Tibial artery (tissue), 4 donors: ENCODE data around the gene WFS1.

ENCODE experiments used
- DNase-seq, 2 donors: peaks; one replicate each; pipeline ENCODE4 v3.0.0-alpha.2; 2019
- H3K27ac ChIP-seq, 2 donors: fragments of 200-600 bp; sonication (generic) in 1 of 2; 1 replicate in 1 of 2; 2 replicates in 1 of 2; pipeline ENCODE4 v1.5.1; 2018 to 2019; ENCODE audit warnings: mild to moderate bottlenecking in 1 of 2
- H3K27me3 ChIP-seq, 2 donors: fragments of 200-600 bp; sonication (generic) in 1 of 2; one replicate each; pipeline versions ENCODE4 v1.5.1 to v1.6.0; 2016 to 2019
- H3K36me3 ChIP-seq, 3 donors: fragments of 200-600 bp; sonication (generic) in 2 of 3; one replicate each; pipeline ENCODE4 v1.5.1; 2016 to 2019; ENCODE audit warnings: mild to moderate bottlenecking in 2 of 3
- H3K4me1 ChIP-seq, 4 donors: fragments of 200-600 bp; sonication (generic) in 2 of 4; 1 replicate in 3 of 4; 2 replicates in 1 of 4; pipeline ENCODE4 v1.5.1; 2016 to 2019
- H3K4me3 ChIP-seq, 2 donors: fragments of 200-600 bp; sonication (generic) in 1 of 2; 1 replicate in 1 of 2; 2 replicates in 1 of 2; pipeline ENCODE4 v1.5.1; 2018 to 2019; ENCODE audit warnings: mild to moderate bottlenecking in 2 of 2
- H3K9me3 ChIP-seq, 3 donors: fragments of 200-600 bp; sonication (generic) in 1 of 3; one replicate each; pipeline ENCODE4 v1.5.1; 2016 to 2019
- intact Hi-C: fragments of 100-400 bp; cut with DNase I; formaldehyde crosslinking; loops from one replicate; pipeline ENCODE4 v1.15.0; 2023; ENCODE audit warnings: low total_unique reads
- TF ChIP-seq, protein P1 (sequence below), 2 experiments: fragments of 200-600 bp in 1 of 2; fragments of 450-650 bp in 1 of 2; IDR thresholded peaks; one replicate each; pipeline ENCODE4 v1.5.1; 2017 to 2019; ENCODE audit warnings: antibody characterized with exemption in 2 of 2, mild to moderate bottlenecking in 1 of 2, moderate library complexity in 1 of 2

WFS1 gene

DNA sequence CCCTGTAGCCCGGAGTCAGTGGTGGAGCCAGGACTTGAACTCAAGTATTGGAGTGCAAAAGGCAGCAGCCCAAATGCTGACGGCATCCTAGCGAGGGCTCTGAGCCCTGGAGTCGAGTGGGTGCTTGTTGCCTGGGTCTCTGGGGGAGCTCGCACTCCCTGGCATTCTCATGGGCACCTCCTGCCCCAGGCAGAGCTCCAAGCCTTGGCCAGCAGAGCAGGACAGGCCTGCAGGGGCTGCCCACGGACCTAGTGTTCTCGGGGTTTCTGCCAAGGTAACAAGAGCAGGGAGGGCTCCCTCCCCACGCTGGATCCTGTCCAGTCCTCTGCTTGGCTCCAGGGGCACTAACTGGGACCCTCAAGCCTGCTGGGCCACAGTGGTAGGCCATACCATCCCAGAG is 17.6 kb upstream of the WFS1 start:
- no peak overlapping the region for H3K4me3 ChIP-seq
- intact Hi-C loops, result no loop called here
- no peaks in the 10 kb centered on the region for H3K4me1 ChIP-seq
- H3K27me3 ChIP-seq, result peaks cover 0 to 42% of the 10 kb centered on the region in 2 donors
- H3K36me3 ChIP-seq, result no peaks in the 10 kb centered on the region
- TF ChIP-seq, protein P1, sequence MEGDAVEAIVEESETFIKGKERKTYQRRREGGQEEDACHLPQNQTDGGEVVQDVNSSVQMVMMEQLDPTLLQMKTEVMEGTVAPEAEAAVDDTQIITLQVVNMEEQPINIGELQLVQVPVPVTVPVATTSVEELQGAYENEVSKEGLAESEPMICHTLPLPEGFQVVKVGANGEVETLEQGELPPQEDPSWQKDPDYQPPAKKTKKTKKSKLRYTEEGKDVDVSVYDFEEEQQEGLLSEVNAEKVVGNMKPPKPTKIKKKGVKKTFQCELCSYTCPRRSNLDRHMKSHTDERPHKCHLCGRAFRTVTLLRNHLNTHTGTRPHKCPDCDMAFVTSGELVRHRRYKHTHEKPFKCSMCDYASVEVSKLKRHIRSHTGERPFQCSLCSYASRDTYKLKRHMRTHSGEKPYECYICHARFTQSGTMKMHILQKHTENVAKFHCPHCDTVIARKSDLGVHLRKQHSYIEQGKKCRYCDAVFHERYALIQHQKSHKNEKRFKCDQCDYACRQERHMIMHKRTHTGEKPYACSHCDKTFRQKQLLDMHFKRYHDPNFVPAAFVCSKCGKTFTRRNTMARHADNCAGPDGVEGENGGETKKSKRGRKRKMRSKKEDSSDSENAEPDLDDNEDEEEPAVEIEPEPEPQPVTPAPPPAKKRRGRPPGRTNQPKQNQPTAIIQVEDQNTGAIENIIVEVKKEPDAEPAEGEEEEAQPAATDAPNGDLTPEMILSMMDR (IDR thresholded peaks at IDR 0.05), result no peak
- no peak overlapping the region for H3K27ac ChIP-seq
- no peak for DNase-seq
- H3K9me3 ChIP-seq, result no peaks in the 10 kb centered on the region

DNA sequence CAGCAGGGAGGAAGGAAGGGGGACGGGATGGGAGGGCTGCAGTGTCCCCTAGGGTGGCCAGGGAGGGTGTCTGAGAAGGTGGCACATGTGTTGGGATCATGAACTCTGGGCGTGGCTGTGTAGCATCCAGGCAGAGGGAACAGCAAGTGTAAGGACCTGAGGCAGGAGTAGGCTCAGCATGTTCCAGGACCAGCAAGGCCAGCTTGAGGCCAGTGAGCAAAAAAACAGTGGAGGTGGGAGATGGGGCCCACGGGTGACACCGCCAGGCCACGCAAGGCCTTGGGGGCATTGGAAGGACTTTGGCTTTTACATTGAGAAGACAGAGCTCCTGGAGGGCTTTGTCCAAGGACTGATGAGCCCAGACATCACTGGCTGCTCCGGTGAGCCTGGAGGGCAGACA is 16.5 kb upstream of the WFS1 start:
- Histone ChIP-seq H3K27me3 (peaks cover 0 to 40% of the 10 kb centered on the region in 2 donors), H3K9me3 (no peaks in the 10 kb centered on the region), H3K4me3 (no peak overlapping the region), H3K27ac (no peak overlapping the region), H3K4me1 (no peaks in the 10 kb centered on the region), H3K36me3 (no peaks in the 10 kb centered on the region)
- DNase-seq, result no peak
- intact Hi-C loops, result no loop called here
- TF ChIP-seq, protein P1 (IDR thresholded peaks at IDR 0.05), result no peak

DNA sequence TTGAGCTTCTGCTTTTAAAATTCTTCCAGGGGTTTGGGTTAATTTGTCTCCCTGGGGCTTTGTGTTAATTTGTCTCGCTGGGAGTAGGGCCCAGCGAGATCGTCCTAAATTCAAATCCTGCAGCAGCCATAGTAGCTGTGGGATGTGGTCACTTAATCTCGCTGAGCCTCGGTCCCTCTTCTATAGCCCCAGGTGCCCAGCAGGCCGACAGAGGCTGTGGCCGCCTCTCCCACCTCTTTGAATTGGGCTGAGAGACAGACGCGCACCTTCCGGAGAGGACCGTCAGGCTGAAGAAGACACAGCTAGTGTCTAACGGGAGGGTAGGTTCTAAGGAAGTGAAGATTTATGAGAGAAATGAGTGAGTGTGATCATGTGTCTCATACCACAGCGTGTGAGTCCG is 15.7 kb upstream of the WFS1 start:
- no peak overlapping the region for H3K4me3 ChIP-seq
- TF ChIP-seq, protein P1 (IDR thresholded peaks at IDR 0.05), result no peak
- no peaks in the 10 kb centered on the region for H3K9me3 ChIP-seq
- H3K27ac ChIP-seq, result no peak overlapping the region
- H3K4me1 ChIP-seq, result no peaks in the 10 kb centered on the region
- no peak for DNase-seq
- peaks cover 0 to 39% of the 10 kb centered on the region in 2 donors for H3K27me3 ChIP-seq
- no peaks in the 10 kb centered on the region for H3K36me3 ChIP-seq
- intact Hi-C loops, result no loop called here

DNA sequence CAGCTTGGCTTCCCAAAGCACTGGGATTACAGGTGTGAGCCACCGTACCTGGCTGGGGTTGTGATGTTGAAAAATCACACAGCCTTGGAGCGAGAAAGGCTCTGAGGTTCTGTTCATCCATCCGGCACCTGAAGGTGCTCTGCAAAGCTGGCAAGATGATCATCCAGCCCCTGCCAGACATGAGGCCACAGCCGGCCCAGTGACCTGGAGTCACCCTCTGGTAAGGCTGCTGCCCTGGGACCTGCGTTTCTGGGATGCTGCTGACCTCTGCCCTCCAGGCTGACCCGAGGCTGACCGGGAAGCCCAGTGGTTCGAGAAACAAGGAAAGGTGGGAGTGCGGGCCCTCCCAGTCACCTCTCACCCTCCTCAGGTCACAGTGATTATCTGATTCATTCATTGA is 13.5 kb upstream of the WFS1 start:
- TF ChIP-seq, protein P1 (IDR thresholded peaks at IDR 0.05), result no peak
- peaks cover 0 to 30% of the 10 kb centered on the region in 2 donors for H3K27me3 ChIP-seq
- DNase-seq, result no peak
- no peak overlapping the region for H3K4me3 ChIP-seq
- no peaks in the 10 kb centered on the region for H3K36me3 ChIP-seq
- no peaks in the 10 kb centered on the region for H3K9me3 ChIP-seq
- intact Hi-C loops, result no loop called here
- H3K27ac ChIP-seq, result no peak overlapping the region
- H3K4me1 ChIP-seq, result no peaks in the 10 kb centered on the region

DNA sequence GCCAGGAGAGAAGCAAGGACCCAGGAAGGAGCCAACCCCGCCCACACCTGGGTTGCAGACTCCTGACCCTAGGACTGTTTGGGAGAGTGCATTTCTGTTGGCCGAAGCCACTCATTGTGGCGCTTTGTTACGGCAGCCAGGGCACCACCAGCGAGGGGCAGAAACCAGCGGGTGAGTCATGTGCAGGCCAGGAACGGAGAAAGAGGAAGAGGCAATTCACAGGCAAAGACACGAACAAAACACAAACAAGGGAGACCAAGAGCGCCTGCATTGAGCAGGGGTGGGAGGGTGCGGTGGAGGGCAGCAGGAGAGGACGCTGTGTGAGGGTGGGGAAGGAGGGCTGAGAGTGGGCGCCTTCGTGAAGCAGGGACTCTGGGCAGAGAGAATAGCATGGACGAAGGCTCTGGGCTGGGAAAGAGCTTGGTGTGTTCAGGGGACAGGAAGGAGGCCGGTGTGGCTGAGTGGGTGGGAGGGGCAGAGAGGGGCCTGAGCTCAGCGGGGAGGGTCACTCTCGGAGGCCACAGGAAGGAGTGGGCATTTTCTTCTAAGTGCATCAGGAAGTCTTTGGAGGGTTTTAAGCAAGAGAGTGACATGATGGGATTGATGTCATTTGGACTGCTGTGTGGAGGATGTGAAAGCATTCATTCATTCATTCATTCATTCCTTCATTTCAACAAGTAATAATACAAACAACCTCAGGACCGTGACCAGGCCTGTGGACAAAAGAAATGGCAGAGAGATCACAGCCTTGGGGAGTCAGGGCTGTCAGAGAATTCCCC is 12.2 kb upstream of the WFS1 start:
- Histone ChIP-seq H3K27ac (no peak overlapping the region), H3K27me3 (peaks cover 0 to 42% of the 10 kb centered on the region in 2 donors), H3K9me3 (no peaks in the 10 kb centered on the region), H3K36me3 (no peaks in the 10 kb centered on the region), H3K4me1 (no peaks in the 10 kb centered on the region), H3K4me3 (no peak overlapping the region)
- intact Hi-C loops, result no loop called here
- no peak for DNase-seq
- TF ChIP-seq, protein P1 (IDR thresholded peaks at IDR 0.05), result no peak
